ENCODE results near the gene ZNF19. TPM values are rescaled to one million over a fixed set of nuclear protein-coding genes. Genes with fewer than 3 reads are reported as not detected.

The ZNF19 gene
- total and polyA plus RNA-seq, 9 of the 15 experiments (the other 6 are each of a cell fraction or from before 2014, with no cell fraction given), result 1.2 to 2.8 (median 1.8) TPM

DNA sequence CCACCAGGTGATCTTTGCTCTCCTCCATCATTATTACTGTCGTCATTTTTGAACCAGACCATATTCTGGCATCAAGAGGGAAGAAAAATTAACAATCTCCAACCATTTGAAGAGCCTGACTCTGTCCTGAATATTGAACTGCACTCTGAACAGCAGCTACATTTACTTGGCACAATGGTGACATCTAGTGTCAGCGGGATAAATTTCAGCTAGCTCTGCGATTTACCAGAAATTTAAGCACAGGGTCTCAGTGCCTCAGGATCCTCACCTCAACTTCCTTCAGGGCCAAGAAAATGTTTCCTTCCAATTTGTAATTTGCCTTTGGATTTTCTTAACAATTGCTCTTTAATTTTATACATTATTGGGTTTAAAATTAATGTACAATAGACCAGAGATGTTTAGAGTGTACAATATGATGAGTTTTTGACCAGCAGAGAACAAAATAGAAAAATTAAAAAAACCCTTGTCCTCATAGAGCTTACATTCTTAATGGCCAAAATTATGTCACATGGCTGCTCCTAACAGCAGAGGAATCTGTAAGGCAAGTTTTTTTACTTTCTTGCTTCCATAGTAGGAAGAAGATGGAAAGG, 10.7 kb upstream of the ZNF19 start (continued):
- TF ChIP-seq, protein P1, sequence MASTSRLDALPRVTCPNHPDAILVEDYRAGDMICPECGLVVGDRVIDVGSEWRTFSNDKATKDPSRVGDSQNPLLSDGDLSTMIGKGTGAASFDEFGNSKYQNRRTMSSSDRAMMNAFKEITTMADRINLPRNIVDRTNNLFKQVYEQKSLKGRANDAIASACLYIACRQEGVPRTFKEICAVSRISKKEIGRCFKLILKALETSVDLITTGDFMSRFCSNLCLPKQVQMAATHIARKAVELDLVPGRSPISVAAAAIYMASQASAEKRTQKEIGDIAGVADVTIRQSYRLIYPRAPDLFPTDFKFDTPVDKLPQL (IDR thresholded peaks at IDR 0.05; ENCODE audit: extremely low read depth, insufficient read length), result no peak
- TF ChIP-seq, protein P2, sequence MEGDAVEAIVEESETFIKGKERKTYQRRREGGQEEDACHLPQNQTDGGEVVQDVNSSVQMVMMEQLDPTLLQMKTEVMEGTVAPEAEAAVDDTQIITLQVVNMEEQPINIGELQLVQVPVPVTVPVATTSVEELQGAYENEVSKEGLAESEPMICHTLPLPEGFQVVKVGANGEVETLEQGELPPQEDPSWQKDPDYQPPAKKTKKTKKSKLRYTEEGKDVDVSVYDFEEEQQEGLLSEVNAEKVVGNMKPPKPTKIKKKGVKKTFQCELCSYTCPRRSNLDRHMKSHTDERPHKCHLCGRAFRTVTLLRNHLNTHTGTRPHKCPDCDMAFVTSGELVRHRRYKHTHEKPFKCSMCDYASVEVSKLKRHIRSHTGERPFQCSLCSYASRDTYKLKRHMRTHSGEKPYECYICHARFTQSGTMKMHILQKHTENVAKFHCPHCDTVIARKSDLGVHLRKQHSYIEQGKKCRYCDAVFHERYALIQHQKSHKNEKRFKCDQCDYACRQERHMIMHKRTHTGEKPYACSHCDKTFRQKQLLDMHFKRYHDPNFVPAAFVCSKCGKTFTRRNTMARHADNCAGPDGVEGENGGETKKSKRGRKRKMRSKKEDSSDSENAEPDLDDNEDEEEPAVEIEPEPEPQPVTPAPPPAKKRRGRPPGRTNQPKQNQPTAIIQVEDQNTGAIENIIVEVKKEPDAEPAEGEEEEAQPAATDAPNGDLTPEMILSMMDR (IDR thresholded peaks at IDR 0.05 in 2 of 3, conservative IDR thresholded peaks at IDR 0.05 in 1 of 3; ENCODE audit: insufficient read depth in 2 of 3, low read depth in 1 of 3, low read length in 3 of 3), result peak; percentile 66 to 93 (median 77)
- TF ChIP-seq SMC3 (conservative IDR thresholded peaks at IDR 0.05; ENCODE audit: insufficient read depth, low read depth, low read length) (peak; percentile 78), KDM5B (IDR thresholded peaks at IDR 0.05; ENCODE audit: insufficient replicate concordance, low read depth, low read length) (no peak), SLC30A9 (CRISPR knock-in tag; IDR thresholded peaks at IDR 0.05) (no peak), CHD1 (IDR thresholded peaks at IDR 0.05; ENCODE audit: low read length) (no peak), PHF20 (IDR thresholded peaks at IDR 0.05; ENCODE audit: partially characterized antibody) (no peak), NR3C1 (CRISPR knock-in tag; IDR thresholded peaks at IDR 0.05) (no peak), RFX5 (IDR thresholded peaks at IDR 0.05; ENCODE audit: low read depth, low read length) (no peak), ARID2 (IDR thresholded peaks at IDR 0.05) (peak; percentile 24; the same call in 1 of the 2 replicates), L3MBTL2 (IDR thresholded peaks at IDR 0.05) (no peak)
- TF ChIP-seq, protein P3, sequence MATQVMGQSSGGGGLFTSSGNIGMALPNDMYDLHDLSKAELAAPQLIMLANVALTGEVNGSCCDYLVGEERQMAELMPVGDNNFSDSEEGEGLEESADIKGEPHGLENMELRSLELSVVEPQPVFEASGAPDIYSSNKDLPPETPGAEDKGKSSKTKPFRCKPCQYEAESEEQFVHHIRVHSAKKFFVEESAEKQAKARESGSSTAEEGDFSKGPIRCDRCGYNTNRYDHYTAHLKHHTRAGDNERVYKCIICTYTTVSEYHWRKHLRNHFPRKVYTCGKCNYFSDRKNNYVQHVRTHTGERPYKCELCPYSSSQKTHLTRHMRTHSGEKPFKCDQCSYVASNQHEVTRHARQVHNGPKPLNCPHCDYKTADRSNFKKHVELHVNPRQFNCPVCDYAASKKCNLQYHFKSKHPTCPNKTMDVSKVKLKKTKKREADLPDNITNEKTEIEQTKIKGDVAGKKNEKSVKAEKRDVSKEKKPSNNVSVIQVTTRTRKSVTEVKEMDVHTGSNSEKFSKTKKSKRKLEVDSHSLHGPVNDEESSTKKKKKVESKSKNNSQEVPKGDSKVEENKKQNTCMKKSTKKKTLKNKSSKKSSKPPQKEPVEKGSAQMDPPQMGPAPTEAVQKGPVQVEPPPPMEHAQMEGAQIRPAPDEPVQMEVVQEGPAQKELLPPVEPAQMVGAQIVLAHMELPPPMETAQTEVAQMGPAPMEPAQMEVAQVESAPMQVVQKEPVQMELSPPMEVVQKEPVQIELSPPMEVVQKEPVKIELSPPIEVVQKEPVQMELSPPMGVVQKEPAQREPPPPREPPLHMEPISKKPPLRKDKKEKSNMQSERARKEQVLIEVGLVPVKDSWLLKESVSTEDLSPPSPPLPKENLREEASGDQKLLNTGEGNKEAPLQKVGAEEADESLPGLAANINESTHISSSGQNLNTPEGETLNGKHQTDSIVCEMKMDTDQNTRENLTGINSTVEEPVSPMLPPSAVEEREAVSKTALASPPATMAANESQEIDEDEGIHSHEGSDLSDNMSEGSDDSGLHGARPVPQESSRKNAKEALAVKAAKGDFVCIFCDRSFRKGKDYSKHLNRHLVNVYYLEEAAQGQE (IDR thresholded peaks at IDR 0.05; ENCODE audit: borderline replicate concordance), result peak; percentile 79; the same call in 1 of the 2 replicates
- TF ChIP-seq, protein P3 (CRISPR knock-in tag; IDR thresholded peaks at IDR 0.05; ENCODE audit: low read depth), result no peak
- TF ChIP-seq, protein P4, sequence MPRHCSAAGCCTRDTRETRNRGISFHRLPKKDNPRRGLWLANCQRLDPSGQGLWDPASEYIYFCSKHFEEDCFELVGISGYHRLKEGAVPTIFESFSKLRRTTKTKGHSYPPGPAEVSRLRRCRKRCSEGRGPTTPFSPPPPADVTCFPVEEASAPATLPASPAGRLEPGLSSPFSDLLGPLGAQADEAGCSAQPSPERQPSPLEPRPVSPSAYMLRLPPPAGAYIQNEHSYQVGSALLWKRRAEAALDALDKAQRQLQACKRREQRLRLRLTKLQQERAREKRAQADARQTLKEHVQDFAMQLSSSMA (CRISPR knock-in tag; IDR thresholded peaks at IDR 0.05), result no peak
- TF ChIP-seq, protein P5, sequence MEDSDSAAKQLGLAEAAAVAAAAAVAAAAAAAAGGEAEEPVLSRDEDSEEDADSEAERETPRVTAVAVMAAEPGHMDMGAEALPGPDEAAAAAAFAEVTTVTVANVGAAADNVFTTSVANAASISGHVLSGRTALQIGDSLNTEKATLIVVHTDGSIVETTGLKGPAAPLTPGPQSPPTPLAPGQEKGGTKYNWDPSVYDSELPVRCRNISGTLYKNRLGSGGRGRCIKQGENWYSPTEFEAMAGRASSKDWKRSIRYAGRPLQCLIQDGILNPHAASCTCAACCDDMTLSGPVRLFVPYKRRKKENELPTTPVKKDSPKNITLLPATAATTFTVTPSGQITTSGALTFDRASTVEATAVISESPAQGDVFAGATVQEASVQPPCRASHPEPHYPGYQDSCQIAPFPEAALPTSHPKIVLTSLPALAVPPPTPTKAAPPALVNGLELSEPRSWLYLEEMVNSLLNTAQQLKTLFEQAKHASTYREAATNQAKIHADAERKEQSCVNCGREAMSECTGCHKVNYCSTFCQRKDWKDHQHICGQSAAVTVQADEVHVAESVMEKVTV (CRISPR knock-in tag; IDR thresholded peaks at IDR 0.05), result peak; percentile 79
